Fibroblast of pulmonary artery (primary cell): ENCODE results near the gene RIMBP2.

Experiments
- DNase-seq: peaks from one replicate; pipeline ENCODE4 v3.0.0-alpha.2; 2010; ENCODE audit warnings: low read depth
- H3K4me3 ChIP-seq: replicated peaks from 2 replicates; pipeline ENCODE4 v1.5.1; 2011; ENCODE audit warnings: low read depth, mild to moderate bottlenecking, control low read depth, low read length, moderate library complexity
- CTCF ChIP-seq: IDR thresholded peaks from 2 replicates; pipeline ENCODE4 v1.5.1; 2011; ENCODE audit warnings: mild to moderate bottlenecking, control low read depth, low read length, inconsistent platforms; ENCODE audit errors: missing control alignments

The RIMBP2 gene

GRCh38 chr12:130608132-130608531 is 108.0 kb downstream of the RIMBP2 start:
- no peak for DNase-seq
- H3K4me3 ChIP-seq = no peak overlapping the region
- TF ChIP-seq CTCF = no peak

- TF ChIP-seq CTCF = no peak
- DNase-seq = no peak
- H3K4me3 ChIP-seq = no peak overlapping the region
Measured at GRCh38 chr12:130606231-130606630, 109.9 kb downstream of the RIMBP2 start.

GRCh38 chr12:130603396-130603965 is 112.6 kb downstream of the RIMBP2 start:
- H3K4me3 ChIP-seq = no peak overlapping the region
- DNase-seq = no peak
- TF ChIP-seq CTCF = no peak

GRCh38 chr12:130602251-130602650 is 113.8 kb downstream of the RIMBP2 start:
- no peak overlapping the region for H3K4me3 ChIP-seq
- TF ChIP-seq CTCF = no peak
- DNase-seq = no peak

GRCh38 chr12:130601327-130601726 is 114.8 kb downstream of the RIMBP2 start:
- no peak for DNase-seq
- no peak for TF ChIP-seq CTCF
- H3K4me3 ChIP-seq = no peak overlapping the region

GRCh38 chr12:130596241-130596640 is 119.9 kb downstream of the RIMBP2 start:
- no peak for TF ChIP-seq CTCF
- H3K4me3 ChIP-seq = no peak overlapping the region

GRCh38 chr12:130595566-130595965 is 120.5 kb downstream of the RIMBP2 start:
- H3K4me3 ChIP-seq = no peak overlapping the region
- TF ChIP-seq CTCF = no peak
- no peak for DNase-seq

More at GRCh38 chr12:130596241-130596640, 119.9 kb downstream of the RIMBP2 start:
- DNase-seq = no peak
